Astrocyte of the hippocampus (primary cell): ENCODE measurements around the gene MNAT1.

ENCODE experiments used
- DNase-seq: peaks from one replicate; pipeline ENCODE4 v3.0.0; 2011; ENCODE audit warnings: low read depth, low spot score

Gene MNAT1

DNA sequence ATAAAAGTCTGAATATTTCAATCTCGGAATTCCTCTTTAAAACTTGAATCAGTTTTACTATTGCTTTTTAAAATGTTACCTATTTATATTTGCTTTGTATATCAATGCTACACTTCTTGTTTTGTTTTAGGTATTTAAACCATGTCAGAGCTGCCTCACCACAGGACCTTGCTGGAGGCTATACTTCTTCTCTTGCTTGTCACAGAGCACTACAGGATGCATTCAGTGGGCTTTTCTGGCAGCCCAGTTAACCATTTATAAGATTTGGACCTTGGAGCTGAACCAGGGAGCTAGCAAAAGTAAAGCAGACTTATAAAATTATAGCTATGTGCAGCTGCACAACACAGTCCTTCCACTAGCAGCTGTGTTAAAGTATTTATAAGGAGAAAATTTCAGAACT, 233.5 kb downstream of the MNAT1 start:
- DNase-seq, result no peak

DNA sequence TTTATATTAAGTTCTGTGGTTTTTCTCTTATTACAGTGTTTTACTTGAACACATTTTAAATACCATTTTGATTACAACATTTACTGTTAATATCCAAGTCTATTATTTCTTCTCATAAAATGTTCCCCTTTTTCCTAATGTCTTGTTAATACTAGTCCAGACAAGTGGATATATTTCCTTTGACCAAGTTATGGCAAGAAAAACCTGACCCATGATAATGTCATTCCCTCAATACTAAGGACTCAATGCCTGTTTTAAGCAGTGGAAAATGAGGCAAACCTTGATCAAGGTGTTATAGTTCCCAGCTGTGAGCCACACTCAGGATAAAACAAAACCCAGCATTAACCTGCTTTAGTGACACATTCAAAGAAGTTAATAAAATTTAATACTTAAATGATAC, 234.1 kb downstream of the MNAT1 start:
- DNase-seq, result no peak

DNA sequence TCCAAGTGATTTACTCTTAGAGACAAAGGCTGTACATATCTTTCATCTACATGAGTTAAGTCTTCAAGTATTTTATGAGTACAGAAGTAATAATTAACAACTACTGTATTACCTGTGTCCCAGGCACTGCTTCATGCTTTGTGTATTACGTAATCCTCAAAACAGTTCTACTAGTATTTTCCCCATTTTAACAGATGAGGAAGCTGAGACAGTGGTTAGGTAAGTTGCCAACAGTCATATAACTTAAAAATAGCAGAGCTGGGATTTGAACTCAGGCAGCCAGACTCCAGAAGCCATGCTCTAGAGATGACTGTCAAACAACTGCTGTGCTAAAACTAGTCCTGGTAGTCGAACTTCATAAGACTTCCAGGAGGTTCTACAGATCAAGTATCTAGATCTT, 235.6 kb downstream of the MNAT1 start:
- no peak for DNase-seq

DNA sequence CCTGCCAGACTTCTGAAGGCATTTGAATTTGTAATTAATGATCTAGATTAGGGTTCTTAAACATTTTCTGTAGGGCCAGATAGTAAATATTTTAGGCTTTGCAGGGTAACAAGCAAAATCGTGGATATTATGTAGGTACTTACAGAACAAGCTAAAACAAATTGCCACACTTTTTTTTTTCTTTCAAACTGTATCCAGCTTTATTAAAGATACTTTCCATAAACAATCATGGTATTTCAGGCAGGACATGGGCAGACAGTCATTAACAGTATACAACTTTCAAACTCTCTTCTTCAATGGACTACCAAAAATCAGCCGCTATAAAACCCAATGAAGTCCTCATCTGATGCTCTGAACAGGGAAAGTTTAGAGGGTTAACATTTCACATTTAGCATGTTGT, 236.7 kb downstream of the MNAT1 start:
- DNase-seq, result no peak

DNA sequence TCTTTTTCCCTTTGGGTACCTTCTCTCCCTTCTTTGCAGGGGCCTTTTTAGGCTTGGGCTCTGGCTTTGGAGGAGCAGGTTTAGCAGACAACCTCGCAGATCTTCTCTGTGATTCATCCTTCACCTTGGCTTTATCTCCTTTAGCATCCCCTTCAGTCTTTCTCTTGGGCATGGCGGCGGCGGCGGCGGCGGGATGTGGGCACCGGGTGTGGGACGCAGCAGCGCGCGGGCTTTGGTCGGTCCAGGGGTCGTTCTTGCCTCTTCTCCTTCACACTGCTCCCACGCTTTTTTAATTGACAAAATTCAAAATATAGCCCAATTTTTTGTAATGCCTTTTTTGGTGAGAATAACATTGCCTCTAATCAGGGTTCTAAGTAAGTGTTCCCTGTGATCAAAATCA, 237.7 kb downstream of the MNAT1 start:
- DNase-seq, result no peak

DNA sequence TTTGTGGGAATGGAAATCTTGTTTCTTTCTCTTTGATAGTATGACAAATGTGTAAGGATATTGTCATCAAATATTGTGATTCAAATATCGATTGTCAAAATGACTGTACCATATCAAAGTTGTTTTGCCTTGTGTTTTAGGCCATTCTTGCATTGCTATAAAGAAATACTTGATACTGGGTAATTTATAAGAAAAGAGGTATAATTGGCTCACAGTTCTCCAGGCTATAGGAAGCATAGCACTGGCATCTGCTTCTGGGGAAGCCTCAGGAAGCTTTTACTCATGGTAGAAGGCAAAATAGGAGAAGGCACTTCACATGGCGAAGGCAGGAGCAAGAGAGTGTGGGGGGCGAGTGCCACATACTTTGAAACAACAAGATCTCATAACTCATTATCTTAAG, 238.5 kb downstream of the MNAT1 start:
- no peak for DNase-seq

DNA sequence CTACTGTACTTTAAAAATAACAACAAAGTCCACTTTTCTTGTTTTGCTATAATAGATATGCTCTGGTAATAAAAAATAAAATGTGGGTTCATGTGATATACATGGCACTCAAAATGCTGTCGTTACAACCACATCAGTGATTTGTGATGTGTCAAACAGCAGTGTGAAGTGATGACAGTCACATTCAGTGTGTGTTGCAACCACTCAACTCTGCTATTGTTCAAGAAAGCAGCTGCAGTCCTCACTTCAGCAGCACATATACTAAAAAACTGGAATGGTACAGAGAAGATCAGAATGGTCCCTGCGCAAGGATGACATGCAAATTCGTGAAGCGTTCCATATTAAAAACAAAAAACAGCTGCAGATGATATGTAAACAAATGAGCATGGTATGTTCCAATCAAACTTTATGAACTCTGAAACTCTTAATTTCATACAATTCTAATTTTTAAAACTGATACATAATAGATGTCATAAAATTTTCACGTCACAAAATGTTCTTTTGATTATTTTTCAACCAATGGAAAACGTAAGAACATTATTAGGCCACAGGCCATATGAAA, 239.6 kb downstream of the MNAT1 start:
- DNase-seq, result no peak

DNA sequence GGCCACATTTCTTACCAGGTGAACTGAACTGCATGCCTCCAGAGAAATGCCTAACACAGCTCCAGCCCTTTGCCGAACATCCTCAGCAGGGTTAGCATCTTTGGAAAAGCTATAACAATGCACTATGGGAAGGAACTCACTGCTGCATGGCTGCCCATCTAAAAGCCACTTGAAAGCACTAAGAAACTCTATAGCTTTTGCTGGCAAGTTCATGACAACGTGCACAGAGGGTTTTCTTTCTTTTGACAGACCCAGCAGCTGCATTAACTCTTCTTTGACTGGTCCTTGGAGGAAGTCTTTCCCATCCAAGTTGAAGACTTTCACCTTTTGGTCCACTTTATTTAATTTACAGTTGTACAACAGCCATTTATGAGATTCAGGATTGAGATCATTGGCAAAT, 241.0 kb downstream of the MNAT1 start:
- DNase-seq, result no peak

DNA sequence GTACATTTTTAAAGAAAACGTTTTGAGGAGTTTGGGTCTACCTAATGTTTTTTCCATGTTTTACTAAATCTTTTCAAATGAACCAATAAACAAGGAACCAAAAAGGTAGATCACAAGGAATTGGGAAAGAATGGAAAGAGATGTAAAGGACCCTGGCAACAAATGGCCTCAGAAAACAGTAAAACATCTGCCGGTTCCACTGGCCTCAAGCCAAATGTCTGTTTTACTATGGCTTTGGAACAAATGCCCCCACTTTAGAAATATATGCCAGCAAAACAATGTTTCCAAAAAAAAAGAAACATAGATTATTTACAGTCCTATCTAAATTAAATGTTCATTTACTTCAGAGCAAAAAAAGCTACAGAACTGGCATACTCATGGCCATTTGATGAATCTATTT, 243.3 kb downstream of the MNAT1 start:
- no peak for DNase-seq

DNA sequence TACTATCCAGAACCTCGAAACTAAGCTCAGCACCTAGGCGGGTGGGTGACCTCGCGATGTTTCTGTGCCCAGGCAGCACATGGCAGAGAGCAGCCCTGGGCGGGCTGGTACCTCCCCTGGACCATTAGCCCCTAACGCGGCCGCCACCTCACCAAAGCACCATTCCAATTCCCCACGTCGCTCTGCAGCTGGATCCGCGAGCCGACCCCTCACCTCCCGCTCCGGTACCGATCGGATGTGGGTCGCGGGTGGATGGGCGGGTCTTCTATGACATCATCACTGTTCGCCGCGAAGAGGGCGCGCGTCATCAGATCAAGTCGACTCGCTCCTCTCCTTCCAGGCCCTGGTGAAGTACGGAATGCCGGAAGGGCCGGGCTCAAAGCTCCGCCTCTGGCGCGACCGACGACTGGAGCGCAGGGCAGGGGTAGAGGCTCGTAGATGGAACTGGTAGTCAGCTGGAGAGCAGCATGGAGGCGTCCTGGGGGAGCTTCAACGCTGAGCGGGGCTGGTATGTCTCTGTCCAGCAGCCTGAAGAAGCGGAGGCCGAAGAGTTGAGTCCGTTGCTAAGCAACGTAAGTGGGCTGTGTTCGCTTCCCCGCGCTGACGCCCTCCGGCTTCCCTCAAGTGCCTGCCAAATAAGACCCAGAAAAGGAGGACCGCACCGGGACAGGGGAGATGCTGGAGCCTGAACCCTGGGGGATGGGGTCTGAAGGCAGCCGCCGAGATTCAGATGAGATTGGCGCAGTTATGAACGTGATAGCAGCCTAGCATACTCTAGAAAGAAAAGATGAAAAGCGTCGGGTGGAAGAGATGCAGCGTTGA, 246.5 kb downstream of the MNAT1 start, which contains the start of the genes SLC38A6 and TRMT5:
Gene SLC38A6 (plus strand): TSS at position 435 of the 822 bp plus-strand sequence. CDS start 33 bp downstream, at position 468.
Gene TRMT5 (minus strand): TSS at position 269 of the 822 bp plus-strand sequence. CDS start 106 bp downstream, at position 163.
- peak; percentile 98 for DNase-seq

DNA sequence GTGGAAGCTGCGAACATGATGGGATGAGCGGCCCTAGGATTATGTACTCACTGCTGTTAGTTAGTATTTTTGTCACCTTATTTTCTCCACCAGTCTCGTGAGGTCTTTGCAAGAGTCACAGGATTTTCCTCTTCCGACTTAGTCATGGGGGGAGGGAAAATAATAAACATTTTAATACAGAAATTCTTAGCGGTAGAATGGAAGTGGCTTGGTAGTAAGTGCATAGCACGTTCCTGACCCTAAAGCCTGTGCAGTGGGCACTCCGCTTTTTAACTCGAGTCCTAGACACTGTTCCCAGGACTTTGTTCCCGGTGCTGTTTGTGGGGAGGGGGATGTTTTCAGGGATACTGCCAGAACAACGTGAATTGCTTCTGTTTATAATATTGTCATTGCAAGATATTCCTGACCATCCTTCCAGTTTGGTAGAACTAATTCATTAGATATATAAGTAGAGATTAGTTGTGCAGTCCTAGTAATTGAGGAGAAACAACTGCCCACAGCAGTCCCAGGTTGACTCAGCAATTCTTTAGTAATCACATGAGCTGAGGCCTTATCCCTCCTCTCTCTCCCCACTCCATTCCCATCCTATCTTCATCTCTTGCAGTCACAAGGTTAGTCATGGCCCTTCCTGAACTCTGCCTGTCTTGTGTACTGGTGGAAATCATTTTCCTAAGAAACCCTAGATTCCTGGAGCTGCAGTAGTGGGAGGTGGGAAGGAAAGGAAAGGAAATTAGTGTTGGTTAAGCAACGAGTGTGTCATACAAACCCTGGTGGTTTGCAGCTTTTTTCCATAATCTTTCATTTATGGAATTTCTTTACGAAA, 247.3 kb downstream of the MNAT1 start:
- peak; percentile 58 for DNase-seq

DNA sequence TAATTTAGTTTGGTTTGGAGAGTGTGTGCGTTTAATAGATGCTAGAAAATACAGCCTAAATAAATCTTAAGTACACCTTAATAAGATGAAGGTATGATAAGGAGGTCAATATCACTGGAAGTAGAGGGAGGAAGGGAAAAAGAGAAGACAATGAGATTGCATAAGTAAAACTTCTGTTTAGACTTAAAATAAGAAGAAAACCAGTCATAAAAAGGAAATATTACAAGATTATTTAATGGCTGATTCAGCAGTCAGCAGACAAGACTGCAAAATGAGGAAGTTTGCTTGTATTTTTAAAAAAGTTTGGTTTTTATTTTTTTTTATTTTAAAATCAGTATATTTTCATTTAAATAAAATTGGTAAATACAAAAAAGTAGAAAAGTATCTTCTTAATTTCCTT, 249.6 kb downstream of the MNAT1 start:
- DNase-seq, result no peak

DNA sequence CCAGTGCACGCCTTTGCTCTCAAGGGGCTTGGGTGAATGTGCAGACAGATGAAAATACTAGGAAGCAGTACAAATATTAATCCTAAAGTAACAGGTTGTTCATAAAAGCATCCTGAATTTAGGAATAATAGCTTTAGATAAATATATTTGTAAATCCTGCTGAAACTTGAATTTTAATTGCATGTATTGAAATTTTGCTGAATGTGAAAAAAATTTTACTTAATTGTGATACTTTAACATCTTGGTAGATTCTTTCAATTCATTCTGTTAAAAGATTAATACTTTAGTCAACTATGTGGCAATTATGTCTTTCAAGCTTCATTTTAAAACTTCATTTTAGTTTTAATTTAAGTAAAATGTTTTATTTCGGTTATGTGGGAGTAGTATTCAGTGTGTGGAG, 251.9 kb downstream of the MNAT1 start:
- no peak for DNase-seq

DNA sequence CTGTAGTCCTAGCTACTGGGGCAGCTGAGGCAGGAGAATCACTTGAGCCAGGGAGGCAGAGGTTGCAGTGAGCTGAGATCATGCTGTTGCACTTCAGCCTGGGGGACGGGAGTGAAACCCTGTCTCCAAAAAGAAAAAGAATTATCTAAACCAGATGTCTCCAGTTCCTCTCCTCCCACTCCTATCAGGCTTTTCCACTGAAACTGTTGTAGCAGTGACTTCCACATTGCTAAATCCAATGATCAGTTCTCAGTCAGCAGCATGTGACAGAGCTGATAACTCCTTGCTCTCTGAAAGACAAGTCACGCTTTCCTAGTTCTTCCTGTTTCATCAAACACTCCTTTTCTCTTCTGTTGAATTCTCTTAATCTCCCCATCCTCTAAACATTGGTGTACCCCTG, 255.0 kb downstream of the MNAT1 start:
- DNase-seq, result no peak

DNA sequence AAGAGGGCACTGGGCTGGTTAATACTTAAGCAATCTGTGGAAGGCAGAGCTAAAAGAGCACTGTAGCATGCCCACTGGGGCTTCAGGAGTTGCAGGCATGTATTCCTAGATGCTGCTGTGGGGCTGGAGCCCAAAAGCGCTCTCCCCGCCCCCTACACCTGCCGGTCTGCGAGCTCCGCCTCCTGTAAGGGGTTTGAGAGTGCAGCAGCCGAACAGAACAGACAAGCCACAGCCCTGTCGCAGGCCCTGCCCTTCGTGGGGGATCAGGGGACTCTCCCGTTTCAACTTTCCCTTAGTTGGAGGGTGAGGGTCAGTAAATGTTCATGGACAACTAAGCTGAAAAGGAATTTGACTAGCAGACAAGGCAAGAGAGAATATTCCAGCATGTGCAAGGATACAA, 264.1 kb downstream of the MNAT1 start:
- DNase-seq, result no peak

DNA sequence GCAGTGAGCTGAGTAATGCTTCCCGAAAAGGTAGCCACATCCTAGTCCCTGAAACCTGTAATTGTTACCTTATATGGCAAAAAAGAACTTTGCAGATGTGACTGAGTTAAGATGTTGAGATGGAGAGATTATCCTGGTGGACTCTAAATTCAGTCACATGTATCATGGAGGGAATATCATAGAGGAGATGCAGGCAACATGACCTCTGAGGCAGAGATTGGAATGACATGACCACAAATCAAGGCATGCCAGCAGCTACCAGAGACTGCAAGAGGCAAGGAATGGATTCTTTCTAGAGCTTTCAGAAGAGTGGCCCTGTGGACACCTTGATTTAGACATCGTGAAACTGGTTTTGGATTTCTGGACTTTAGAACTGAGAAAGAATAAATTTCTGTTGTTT, 265.0 kb downstream of the MNAT1 start:
- no peak for DNase-seq

DNA sequence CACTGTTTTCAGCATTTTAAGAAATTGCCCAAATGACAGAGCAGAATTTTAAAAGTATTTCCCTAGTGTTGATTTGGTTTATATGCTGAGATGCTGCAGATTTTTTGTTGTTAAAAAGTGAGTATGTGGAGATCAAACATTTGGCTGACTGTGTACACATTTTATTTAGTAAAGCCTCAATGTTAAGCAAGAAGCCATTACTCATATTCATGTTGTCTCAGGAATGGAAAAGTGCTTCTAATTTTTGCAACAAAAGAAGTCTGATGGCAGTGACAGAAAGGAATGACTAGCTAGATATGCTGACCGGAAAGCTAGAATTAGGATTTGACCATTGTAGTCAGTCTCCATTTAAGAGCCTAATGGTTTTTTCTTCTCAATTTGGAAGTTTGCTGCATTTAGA, 269.0 kb downstream of the MNAT1 start:
- DNase-seq, result peak; percentile 17

DNA sequence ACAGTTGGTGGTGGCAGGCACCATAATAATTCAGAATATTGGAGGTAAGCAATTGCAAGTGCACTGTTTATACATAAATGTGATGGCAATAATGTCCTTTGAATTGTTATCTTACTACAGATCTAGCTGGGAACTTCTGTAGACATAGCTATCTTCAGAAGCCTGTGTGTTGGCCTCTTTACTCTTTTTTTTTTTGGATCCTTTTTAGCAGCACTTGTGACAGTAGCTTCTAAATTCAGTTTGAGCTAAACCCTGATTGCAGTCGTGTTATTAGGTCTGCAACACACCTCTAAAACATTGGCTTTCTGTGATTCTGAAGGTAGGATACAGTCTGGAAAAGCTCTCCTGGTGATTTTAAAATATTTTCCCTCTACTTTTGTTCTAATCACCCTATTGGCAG, 285.0 kb downstream of the MNAT1 start:
- DNase-seq, result no peak
